Stimulated activated CD8-positive, alpha-beta memory T cell treated with anti-CD3 and anti-CD28 coated beads, Interleukin-4, amount 100 ng/mL, for 24 hours (primary cell): ENCODE results near the gene TXNIP.
A peak's percentile ranks its signal among the peaks of the same experiment; 100 is the strongest.

Experiments
- DNase-seq: peaks from one replicate; pipeline ENCODE4 v3.0.0-alpha.2; 2020; ENCODE audit warnings: low read depth

Gene TXNIP

DNA sequence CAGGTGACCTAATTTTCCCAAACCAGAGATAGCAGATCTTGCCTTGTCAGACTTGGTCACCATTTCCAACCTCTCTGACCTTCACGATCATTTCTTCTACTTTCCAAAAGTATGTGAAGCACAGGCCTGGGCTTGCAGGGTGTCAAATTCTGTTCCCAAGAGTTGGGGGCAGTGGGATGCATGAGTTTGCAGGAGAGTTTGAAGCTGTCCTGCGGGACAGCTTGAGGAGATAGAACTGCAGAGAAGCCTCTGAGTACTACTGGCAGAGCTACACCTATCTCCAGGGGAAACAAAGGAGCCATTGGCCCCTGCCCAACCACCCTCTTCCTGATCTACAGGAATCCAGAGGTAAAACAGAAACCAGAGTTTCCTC is 11.3 kb downstream of the TXNIP start:
- no peak for DNase-seq

DNA sequence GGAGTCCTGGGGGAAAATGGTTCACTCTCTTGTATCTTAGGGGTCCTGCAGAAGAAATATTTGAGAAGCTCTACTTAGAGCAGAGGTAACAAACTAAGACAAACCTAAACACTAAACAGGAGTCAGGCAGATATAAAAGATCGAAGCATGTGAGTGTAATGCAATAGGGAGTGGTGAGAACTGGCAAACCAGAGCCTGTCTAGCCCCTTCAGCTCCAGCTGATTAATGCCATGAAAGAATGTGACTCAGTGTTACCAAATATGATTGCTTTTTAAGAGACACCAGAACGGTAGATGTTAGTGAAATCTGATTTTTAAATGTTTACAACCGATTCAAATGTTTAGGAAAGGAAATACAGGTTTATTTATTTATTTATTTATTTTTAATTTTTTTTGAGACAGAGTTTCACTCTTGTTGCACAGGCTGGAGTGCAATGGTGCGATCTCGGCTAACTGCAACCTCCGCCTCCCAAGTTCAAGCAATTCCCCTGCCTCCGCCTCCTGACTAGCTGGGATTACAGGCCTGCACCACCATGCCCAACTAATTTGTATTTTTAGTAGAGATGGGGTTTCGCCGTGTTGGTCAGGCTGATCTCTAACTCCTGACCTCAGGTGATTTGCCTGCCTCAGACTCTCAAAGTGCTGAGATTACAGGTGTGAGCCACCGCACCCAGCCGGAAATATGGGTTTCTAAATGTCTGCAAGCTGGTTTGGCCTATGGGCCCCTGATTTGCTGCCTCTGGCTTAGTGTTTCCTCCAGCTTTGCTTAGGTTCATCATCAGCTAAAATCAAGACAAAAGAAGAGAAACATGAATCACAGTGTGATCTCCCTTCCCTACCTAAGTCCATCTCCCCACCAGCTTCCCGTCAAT is 12.2 kb downstream of the TXNIP start:
- no peak for DNase-seq

DNA sequence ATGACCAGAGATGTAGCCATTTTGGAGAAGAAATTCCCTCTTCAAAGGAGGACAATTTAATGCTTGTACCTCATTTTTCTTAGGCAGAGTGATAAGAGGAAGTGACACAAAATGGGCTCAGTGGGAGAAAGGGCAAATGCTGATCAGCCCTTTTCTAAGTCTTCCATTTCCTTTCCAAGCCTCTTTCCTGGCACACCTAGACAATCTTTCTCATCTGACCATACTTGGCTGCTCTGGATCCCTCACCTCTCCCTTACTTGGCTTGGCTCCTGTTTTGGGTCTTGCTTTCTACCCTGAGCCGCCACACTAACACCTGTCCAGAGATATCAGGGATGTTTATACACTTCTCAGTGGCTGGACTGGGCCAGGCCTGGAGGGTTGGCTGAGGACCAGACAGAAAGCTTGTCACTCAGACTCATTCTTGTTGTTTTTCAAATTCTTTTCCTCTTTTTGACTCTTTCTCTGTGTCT is 13.1 kb downstream of the TXNIP start:
- no peak for DNase-seq

DNA sequence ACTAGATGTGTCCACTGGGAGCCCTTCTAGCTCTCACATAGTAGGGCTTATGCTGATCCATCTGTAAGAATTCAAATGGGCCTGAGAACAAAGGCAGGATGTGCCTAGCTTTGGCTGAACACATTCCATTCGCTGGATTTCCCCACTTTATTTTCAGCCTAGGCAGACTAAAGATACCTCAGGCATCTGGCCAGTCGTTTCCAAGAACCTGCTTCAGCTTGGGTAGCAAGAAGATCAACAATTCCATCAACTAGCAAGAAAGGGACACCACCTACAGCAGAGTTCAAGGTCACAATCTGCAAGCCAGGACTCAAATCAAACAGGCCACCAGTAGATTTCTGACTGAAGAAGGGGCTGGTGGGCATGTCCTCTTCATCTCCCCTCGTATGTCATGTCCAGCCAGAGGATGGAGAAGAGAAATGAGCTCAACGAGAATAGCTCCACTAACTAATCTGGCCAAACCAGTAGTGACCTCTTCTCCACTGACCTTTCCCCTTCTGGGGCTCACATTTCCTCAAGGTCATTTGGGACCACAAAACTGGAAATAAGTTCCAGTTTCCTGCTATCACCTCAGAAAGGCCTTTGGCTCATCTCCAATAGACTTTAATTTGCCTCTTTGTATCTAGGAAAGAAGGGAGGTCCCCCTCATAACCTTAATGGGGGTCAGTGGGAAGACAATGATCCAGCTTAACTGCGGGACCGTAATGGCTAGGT is 14.2 kb downstream of the TXNIP start:
- no peak for DNase-seq

DNA sequence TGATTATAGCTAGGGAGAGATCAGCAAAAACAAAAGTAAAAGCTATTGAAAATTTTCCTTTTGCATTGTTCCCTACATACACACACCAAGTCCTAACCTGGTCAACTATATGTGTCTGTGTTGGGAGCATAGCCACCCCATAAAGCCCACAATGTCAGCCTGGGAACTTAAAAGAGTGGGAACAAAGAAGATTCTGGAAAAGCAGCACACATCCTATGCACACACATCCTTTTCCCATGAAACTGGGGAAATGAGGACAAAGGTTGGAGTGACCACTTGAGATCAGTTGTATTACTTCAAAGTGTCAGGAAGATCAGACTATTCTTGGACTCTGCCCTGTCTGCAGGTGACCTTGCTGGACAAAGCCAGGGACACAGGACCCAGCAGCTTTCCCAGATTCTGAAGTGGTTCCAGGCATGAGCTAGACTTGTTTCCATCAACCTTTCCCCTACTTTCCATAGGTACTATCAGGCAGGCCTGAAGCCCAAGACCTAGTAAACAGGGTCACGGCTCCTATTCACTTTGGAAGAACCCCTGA is 15.9 kb downstream of the TXNIP start:
- no peak for DNase-seq

DNA sequence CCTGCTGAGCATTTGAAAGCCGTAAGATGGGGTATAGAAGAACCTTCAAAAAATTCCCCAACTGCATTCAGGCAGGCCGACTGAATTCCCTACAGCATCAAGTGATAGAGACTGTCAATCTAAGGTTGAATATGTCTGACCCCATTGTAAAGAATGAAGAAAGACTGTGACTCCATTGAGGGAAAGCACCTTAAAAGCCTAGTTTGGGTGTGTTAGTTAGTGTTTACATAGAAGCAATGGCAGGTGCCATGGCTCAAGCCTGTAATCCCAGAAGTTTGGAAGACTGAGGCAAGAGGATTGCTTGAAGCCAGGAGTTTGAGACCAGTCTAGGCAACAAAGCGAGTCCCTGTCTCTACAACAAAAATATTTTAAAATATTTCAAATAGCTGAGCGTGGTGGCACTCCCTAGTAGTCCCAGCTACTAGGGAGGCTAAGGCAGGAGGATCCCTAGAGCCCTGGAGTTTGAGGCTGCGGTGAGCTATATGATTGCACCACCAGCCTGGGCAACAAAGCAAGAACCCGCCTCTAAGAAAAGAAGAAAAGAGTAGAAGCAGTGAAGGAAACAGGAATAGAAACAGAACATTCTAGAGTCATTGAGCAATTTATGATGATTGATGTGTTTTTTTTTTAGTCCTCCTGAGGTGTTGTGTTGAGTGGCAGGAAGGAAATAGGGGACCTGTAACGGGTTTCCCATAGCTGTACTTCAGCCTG is 16.5 kb downstream of the TXNIP start:
- DNase-seq = no peak

DNA sequence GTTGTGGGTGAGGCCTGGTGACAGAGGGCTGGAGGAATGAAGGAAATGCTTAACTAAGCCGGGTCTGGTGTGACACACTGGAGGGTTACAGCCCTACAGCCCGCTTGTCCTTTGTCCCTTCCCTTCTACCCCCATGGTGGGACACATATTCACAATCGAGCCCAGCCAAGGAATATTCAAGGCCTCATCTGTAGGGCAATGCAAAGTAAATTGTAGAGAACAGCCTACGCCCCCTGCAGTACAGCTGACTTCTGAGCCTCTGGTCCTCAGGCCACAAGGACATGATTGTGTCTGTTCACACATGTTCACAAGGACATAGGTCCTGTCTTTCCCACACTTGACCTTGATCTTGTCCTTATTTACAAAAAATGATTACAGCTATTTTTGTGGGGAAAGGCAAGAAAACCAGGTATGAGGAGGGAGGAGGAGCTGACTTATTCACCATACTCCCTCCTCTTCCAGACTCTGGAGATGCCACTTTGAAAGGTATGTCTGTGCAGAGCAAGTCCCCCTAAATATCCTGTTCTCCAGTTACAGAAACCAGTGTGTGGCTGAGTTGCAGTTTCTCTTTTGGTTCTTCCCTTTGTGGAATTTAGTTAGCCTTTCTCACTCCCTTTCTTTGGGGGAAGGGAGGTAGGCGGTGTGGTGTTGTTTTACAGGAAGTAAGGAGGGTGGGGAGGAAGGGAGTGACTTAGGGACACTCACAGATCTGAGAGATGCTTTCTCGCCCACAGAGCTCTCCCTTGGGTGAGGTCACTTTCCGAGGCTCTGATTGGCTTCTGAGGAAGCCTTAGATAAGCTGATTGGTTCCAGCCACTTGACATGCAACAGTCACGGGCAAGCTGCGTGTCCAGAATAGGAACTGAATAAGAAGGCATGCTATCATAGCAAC is 17.3 kb downstream of the TXNIP start:
- peak; percentile 66 for DNase-seq

DNA sequence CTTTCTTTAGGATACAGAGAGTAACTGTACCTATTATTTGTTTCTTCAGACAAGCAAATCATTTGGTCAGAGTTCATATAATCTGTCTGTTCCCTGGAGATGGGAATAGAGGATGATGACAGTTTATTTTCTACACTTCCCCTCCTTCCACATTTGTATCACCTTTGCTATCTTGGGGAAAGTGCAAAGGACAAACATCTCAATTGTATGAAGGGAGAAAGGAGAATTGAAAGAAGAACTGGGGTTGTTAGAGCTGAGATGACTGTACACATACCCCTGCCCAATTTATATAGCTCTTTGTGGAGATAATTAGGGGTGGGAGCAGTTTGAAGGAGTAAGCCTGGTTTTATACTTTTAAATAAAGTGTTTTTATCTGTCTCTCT is 17.9 kb downstream of the TXNIP start:
- no peak for DNase-seq

DNA sequence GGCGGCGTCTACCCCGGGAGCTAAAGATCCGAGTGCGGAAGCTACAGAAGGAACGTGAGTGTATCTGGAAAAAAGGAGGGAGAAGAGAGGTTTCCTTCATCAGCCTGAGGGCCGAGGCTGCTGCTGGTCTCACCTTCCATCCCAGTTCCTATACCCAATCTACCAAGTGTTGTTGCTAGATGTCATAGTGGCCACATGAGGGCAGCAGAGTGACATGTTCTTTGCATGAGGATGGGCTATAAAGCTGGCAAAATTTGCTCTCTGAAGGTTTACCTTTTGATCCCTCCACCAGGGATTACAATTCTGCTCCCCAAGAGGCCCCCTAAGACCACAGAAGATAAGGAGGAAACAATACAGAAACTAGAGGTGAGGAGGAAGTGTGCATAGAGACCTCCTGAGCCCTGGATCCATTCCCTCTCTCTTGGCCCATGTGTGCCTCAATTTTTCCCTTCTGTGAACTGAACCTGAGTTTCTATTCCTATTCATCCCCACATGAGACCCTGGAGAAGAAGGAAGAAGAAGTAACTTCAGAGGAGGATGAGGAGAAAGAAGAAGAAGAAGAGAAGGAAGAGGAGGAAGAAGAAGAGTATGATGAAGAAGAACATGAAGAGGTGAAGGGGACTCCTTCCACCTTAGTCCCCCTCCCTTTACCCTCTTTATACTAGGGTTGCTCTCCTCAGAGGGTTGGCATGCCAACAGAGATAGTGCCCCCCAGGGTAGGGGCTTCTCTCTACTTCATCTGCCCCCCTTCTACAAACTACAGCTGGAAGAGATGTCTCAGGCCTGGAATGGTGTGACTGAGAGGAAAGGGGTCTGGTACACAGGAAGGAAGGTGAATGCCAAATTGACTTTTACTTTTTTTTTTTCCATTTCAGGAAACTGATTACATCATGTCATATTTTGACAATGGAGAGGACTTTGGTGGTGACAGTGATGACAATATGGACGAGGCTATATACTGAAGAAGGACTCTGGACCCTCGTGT is 18.6 kb downstream of the TXNIP start:
- peak; percentile 46 for DNase-seq

DNA sequence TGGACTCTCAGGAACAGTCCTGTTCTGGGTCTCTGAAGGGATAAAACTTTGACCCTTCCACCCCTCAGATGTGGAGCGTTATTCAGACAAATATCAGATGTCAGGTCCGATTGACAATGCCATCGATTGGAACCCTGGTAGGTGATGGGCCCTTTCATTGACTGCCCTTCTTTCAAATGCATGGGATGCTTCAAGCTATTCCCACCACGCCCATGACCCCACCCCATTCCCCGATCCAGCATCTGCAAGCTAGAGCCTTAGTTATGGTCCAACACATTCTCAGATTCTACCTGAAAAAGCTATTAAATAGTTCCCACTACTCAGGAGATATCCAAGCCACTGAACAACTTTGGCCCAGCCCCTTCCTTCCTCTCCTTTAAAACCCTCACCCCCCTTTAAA is 19.4 kb downstream of the TXNIP start:
- no peak for DNase-seq

DNA sequence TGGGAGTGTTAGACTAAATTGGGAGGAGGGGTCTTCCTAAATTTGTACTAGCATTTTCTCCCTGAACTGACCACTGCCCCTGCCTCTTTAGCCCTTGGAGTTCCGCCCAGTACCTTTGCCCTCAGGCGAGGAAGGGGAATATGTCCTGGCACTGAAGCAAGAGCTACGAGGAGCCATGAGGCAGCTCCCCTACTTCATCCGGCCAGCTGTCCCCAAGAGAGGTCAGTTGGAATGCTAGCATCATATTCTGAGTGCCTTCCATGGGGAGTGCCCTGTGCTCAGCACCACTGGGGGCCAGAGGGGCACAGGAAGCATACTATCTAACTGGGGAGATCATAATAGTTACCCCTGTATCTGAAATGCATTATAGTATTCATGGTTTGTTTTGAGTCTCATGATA is 21.2 kb downstream of the TXNIP start:
- DNase-seq = no peak

DNA sequence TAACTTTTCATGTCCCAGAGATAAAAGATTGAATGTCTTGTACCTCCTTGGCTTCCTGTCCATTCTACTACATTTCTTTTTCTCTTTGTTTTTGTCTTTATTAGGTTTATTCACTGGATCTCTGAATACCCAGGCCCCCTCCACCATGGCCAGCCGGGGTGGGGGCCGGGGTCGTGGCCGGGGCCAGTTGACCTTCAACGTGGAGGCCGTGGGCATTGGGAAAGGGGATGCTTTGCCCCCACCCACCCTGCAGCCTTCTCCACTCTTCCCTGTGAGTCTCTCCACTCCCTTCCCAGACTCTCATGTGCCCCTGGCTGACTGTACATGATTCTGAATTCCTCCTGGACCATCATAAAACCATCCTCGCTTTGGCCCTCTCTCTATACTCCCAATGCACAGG is 21.7 kb downstream of the TXNIP start:
- no peak for DNase-seq

DNA sequence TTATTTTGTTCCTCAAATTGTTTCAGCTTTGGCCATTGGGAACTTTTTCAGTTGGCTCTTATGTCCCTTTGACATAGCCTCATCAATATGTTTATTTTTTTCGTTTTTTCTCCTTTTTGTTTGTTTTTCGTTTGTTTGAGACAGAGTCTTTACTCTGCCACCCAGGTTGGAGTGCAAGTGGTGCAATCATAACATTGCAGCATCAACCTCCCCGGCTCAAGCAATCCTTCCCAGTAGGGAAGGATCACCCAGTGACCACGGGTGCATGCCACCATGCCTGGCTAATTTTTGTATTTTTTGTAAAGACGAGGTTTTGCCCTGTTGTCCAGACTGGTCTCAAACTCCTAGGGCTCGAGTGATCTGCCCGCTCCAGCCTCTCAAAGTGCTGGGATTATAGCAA is 23.8 kb downstream of the TXNIP start:
- no peak for DNase-seq

DNA sequence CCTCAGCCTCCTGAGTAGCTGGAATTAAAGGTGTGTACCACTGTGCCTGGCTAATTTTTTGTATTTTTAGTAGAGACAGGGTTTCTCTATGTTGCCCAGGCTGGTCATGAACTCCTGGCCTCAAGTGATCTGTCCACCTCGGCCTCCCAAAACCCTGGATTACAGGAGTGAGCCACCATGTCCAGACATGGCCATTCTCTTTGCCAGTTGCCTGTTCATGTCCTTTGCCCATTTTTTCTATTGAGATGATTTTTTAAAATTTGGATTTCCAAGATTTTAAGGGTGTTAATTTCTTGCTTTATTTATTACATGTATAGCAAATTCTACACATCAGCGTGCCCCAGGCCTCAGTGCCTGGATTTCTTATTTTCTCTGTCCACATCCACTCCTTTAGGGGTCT is 29.1 kb downstream of the TXNIP start:
- no peak for DNase-seq

DNA sequence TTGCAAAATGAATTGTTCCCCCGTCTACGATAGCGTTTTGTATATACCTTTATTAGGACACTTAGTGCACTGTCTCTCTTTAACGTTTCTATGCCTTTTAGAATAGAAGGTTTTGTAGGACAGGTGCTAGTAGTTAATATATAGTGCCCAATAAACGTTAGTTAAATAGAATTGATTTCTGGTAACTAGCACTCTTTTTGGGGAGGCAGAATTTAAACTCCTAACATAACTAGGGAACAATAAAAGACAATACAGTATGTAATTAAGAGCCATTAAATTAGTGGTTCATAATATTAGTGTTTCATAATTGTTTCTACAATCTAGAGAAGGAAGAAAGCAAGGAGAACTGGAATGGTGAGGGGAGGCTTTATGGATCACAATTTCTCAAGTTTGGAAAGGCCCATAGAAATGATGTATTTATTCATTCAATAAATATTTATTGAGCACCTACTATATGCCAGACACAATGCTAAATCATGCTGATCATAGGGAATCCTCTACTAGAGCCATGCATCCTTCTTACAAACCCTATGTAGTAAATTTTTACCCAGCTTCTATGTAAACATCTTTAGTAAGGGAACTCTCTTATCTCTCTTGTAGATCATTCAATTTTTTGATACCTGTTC is 31.1 kb downstream of the TXNIP start:
- no peak for DNase-seq

DNA sequence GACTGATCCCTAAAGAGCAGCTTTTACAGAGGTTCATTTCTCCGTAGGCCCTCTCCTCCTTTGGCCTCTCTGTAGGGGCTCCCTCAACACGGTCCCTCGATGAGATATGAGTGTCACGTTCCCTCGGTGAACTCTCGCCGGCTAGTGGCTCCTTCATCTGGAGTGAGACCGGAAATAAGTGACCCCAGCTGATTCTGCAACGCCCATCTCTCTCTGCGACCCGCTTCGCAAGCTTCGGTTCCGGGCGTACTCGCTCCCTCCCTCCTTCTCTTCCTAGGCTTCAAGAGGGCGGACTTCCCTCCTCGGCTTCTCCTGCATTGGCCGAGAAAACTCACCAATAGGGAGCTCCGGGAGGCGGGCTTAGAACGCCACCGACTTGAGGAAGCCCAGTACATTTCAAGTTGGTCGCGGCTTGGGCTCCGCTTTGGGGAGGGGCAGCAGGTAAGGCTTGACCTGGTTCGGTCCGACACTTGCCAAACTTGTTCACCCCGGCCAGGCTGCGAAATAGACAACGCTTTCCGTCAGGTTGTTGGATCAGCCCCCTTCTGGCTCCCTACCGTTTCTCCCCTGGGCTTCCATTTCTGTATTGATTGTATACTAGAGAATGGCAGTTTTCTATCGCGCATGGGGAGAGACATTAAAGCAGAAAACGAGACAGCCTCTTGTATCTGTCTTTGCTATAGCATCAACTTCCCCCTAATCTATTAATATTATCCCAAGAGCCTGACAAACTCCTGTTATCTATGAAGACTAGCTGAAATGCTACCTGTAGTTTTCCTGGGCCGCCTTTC is 31.9 kb downstream of the TXNIP start, which contains the start of the genes ANKRD34A and POLR3GL:
TSS of gene ANKRD34A (minus strand) at position 248 of the 791 bp plus-strand sequence. CDS start 2,816 bp downstream, outside the sequence.
TSS of gene POLR3GL (plus strand) at position 363 of the 791 bp plus-strand sequence. CDS start 10,176 bp downstream, outside the sequence.
- peak; percentile 88 for DNase-seq

DNA sequence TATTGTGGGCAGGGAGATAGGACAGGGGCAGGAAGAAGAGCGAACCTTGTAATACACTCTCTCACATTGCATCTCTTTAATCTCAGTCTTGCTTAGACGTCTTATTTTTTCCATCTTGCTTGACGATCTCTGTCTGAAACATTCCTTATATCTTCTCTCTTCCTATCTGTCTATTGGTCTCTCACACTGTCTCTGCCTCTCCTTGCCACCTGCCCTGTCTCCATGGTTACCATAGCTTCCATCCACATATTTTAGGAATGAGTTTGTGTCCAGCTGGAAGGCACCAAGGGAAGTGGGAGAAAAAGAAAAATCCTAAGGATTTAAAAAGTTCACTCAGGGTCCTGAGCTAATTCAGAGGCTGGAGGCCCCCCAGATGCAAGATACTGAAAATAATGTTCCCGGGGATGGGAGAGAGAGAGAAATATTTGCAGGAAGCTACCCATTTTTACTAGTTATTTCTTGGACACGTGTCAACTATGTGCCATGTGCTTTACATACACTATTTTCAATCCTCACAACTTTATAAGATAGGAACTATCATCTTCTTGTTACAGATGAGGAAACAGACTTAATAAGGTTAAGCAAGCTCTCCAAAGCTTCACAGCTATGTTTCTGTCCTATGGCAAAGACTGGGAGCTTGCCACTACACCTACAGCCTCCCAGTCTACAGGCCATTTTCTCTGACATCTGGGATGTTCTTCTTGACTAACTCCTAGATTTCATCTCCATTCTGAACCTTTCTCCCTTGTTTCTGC is 32.9 kb downstream of the TXNIP start:
- DNase-seq = no peak
